EL (cell line): ENCODE measurements around the gene SLC25A1.

Source experiments
- DNase-seq: peaks from one replicate; pipeline ENCODE4 v3.0.0-alpha.2; 2016

The SLC25A1 gene

DNA sequence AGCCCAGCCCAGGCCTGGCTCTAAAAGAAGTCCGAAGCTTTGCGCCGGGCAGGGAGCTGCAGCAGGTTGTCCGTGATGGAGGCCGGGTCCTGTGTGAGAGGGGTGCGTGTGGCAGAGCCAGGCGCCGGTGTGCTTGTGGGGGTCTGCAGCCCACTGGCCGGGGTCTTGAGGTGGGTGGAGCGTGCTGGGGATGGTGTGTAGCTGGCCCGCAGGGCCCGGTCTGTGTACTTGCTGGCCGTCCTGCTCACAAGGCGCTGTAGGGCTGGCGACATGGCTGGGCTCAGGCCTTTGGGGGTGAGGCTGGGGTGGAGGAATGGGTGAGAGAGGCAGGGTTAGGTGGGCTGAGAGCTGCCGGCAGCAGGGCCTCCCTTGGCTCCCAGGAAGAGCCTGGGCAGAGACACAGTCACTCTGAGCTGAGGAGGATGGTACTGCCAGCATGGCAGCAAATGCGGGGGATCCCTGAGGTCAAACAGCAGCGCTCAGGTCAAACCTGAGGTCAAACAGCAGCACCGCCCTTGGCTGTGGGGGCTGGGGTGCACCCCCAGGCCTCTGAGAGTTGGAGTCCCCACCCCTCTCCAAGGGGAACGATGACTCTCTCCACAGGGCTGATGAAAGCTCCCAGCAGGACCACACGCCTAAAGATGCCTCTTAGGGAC lies 44.2 kb downstream of the SLC25A1 start:
- no peak for DNase-seq

DNA sequence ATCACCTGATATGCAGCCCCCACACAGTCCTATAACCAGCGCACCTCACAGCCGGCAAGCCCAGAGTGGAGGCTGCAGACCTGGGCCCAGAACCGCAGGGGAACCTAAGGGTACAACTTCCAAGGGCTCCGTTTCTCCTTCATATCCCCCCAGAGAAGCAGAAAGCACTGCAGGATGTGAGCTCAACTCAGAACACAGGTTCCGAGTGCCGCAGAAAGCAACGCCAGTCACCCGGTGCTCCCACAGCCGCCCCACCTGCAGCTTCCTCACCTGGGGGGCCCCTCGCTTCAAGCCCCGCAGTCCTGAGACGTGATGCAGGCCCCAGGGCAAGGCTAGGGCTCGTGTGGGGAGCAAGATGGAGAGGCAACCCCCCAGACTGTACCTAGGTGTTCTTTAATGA lies 45.0 kb downstream of the SLC25A1 start:
- DNase-seq = no peak

DNA sequence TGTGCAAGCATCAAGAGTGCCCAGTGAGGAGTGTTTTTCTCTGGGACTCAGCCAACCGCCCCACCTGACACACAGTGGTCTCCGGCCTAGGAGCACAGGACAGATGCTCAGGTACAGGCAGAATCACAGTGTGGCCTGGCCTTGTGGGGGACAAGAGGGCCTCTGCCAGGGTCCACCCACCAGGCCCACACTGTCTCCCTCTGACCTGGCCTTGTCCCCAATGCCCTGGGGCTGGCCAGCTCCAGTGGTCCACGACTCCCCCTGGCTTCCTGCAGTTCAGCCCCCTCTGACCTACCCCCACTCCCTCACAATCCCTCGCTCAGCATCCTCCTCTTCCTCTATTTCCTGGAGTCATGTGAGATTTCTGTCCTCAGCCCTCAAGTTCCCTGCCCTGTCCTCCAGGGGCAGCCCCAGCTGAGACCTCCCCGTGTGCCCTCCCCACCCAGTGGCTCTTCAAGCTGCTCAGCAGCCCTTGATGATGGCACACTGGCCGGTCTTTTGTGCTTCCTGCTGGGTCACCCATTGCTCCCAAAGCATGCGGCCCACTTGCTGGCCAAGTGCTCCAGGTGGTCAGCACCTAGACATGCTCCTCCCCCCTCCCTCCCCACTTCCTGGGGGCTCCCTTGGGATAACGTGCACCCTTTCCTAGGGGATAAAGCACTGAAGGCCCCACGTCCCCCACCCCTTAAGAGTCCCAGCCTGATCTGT lies 45.7 kb downstream of the SLC25A1 start:
- no peak for DNase-seq

- no peak for DNase-seq
These were observed 46.4 kb downstream of the SLC25A1 start for GRCh38 chr22:19132153-19132552.

GRCh38 chr22:19131685-19132015 lies 46.9 kb downstream of the SLC25A1 start:
- DNase-seq = no peak

DNA sequence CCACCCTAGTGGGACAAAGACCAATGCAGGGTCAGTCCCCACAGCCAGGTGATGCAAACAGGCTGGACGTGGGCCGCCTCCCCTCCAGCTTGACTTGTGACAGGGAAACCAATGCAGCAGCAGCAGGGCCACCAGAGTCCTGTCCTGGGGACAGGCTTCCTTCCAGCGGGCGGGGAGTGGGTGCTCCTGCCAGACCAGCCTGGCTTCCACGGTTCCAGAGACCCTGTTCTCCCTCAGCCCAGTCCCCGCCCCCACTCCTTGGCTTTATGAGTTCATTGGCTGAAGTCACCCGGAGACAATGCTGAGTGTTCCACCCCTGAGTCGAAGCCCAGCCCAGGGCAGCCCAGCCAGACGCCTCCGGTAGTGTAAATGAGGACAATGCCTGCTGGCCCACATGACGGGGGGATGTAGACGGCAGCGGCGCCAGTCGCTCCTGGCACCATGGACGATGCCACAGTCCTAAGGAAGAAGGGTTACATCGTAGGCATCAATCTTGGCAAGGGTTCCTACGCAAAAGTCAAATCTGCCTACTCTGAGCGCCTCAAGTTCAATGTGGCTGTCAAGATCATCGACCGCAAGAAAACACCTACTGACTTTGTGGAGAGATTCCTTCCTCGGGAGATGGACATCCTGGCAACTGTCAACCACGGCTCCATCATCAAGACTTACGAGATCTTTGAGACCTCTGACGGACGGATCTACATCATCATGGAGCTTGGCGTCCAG lies 47.4 kb downstream of the SLC25A1 start, which contains the start of gene TSSK2:
TSSK2 (plus strand) TSS at position 350 of the 726 bp plus-strand sequence; CDS start at position 442, 92 bp downstream.
- no peak for DNase-seq

DNA sequence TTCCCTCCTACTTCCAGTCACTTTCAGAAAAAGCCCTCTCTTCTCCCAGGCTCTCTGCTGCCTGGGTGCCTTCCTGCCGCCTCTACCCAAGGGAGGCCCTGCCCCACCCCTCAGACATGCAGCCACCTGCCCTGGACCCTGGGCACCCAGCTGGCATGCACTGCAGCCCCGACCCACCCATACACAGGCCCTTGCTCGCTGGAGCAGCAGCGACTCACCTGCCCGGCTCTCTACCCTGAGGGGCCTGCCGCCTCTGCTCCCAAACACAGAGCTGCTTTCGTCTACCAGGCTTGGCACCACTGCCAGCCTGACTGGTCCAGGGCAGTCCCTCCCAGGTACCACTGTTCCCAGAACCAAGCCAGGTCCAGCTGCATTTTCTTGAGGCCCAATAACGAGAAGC lies 48.7 kb downstream of the SLC25A1 start:
- no peak for DNase-seq

DNA sequence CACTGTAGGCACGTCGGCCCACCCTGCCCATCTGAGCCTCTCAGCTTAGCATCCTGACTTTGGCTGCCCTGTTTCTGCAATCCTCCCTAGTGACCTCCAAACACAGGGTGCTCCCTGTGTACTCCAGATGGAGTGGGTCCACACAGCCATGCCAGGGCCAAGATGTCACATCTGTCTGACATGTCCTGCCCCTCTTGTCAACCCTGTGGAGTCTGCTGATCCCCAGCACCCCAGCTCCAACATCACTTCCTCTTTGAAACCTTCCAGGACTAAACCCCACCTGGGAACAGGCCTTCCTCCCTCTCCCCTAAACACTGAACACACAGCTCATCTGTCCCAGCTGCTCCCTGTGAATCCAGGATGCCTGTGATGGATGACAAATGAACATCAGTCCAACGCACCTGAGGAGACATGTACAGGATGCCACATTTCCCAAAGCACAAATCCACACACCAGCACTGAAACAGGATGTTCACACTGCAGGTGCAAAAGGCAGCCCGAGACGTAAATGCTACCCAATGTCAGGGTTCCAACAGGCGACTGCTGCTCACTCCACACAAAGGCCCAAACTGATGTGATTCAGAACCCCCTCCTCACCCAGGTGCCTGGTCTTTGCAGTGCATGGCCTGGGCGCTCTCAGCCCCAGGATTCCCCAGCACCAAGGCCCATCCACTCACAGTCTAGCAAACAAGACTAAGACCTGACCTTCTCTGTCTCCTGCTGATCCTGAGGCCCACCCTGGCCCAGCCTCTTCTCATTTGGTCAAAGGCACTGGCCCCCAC lies 49.4 kb downstream of the SLC25A1 start:
- DNase-seq = no peak

DNA sequence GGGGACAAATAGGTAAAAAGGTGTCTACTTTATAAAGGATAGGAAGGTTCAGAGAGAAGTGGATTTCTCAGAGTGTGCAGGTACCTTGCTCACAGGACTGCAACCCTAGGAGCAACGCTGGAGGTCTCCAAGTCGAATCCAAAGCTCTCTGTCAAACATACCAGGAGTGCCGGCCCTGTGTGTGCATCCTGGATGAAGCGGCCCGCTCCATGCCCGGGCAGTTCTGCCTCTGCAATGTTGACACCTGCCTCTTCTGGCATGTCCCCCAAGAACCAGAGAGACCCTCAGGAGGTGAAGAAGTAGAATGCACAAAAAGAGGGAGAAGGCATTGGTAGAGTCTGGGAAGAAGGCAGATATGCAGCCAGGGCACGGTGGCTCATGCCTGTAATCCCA lies 50.5 kb downstream of the SLC25A1 start:
- no peak for DNase-seq

- no peak for DNase-seq
These were observed 51.1 kb downstream of the SLC25A1 start for GRCh38 chr22:19127329-19128008.

GRCh38 chr22:19126309-19127273 lies 51.9 kb downstream of the SLC25A1 start:
- DNase-seq = no peak
